ENCODE data around the gene FAM241A.

The FAM241A gene

GRCh38 chr4:112141366-112142138, 3.7 kb upstream of the FAM241A start:
- Histone ChIP-seq H3K4me3 (ENCODE audit: low read depth, low read length) (no peak overlapping the region), H3K27ac (no peak overlapping the region), H3K27me3 (replicated peaks) (no peaks in the 10 kb centered on the region), H3K36me3 (replicated peaks) (no peaks in the 10 kb centered on the region)
- in situ Hi-C loops (cut with HindIII; ENCODE audit: low pct_ligation_motif_present, low sequenced_read_pairs), result no loop called here
- TF ChIP-seq, protein P1, sequence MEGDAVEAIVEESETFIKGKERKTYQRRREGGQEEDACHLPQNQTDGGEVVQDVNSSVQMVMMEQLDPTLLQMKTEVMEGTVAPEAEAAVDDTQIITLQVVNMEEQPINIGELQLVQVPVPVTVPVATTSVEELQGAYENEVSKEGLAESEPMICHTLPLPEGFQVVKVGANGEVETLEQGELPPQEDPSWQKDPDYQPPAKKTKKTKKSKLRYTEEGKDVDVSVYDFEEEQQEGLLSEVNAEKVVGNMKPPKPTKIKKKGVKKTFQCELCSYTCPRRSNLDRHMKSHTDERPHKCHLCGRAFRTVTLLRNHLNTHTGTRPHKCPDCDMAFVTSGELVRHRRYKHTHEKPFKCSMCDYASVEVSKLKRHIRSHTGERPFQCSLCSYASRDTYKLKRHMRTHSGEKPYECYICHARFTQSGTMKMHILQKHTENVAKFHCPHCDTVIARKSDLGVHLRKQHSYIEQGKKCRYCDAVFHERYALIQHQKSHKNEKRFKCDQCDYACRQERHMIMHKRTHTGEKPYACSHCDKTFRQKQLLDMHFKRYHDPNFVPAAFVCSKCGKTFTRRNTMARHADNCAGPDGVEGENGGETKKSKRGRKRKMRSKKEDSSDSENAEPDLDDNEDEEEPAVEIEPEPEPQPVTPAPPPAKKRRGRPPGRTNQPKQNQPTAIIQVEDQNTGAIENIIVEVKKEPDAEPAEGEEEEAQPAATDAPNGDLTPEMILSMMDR (IDR thresholded peaks at IDR 0.05; ENCODE audit: low read depth, low read length, missing control alignments), result no peak
- DNase-seq, result no peak

- TF ChIP-seq, protein P1 (IDR thresholded peaks at IDR 0.05; ENCODE audit: low read depth, low read length, missing control alignments), result no peak
- Histone ChIP-seq H3K4me3 (ENCODE audit: low read depth, low read length) (no peak overlapping the region), H3K27ac (no peak overlapping the region), H3K27me3 (replicated peaks) (no peaks in the 10 kb centered on the region), H3K36me3 (replicated peaks) (no peaks in the 10 kb centered on the region)
- in situ Hi-C loops (cut with HindIII; ENCODE audit: low pct_ligation_motif_present, low sequenced_read_pairs), result no loop called here
- DNase-seq, result no peak
Measured at GRCh38 chr4:112142182-112142581, 3.1 kb upstream of the FAM241A start.

DNA sequence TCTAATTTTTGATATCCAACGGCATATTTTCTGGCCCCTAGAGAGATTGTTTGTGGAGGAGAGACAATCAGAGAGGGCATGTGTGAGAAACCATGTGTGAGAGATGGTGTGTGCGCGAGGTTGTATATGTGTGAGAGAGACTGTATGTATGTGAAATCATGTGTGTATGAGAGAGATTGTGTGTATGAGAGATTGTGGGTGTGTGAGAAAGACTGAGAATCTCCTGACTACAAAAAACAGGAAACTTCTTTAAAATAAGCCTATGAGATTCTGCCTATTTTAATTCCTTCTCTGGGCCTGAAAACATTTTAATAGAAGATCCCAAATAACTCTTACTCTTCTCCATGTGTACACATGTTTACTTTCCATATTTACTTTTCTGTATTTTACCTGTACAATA, 1.5 kb upstream of the FAM241A start:
- in situ Hi-C loops (cut with HindIII; ENCODE audit: low pct_ligation_motif_present, low sequenced_read_pairs), result no loop called here
- no peaks in the 10 kb centered on the region for H3K36me3 ChIP-seq (replicated peaks)
- no peaks in the 10 kb centered on the region for H3K27me3 ChIP-seq (replicated peaks)
- TF ChIP-seq, protein P1 (IDR thresholded peaks at IDR 0.05; ENCODE audit: low read depth, low read length, missing control alignments), result no peak
- DNase-seq, result no peak
- H3K4me3 ChIP-seq (ENCODE audit: low read depth, low read length), result no peak overlapping the region
- no peak overlapping the region for H3K27ac ChIP-seq

GRCh38 chr4:112144546-112145325, 518 bp upstream of the FAM241A start:
- DNase-seq, result no peak
- no peak overlapping the region for H3K27ac ChIP-seq
- in situ Hi-C loops (cut with HindIII; ENCODE audit: low pct_ligation_motif_present, low sequenced_read_pairs), result no loop called here
- no peaks in the 10 kb centered on the region for H3K36me3 ChIP-seq (replicated peaks)
- H3K4me3 ChIP-seq (ENCODE audit: low read depth, low read length), result peak overlapping the region; percentile 39
- no peaks in the 10 kb centered on the region for H3K27me3 ChIP-seq (replicated peaks)
- TF ChIP-seq, protein P1 (IDR thresholded peaks at IDR 0.05; ENCODE audit: low read depth, low read length, missing control alignments), result no peak

GRCh38 chr4:112145790-112146501, 692 bp downstream of the FAM241A start:
- no peaks in the 10 kb centered on the region for H3K36me3 ChIP-seq (replicated peaks)
- DNase-seq, result peak; percentile 28
- in situ Hi-C loops (cut with HindIII; ENCODE audit: low pct_ligation_motif_present, low sequenced_read_pairs), result no loop called here

More at GRCh38 chr4:112145790-112146501, 692 bp downstream of the FAM241A start:
- peak overlapping the region; percentile 78 for H3K4me3 ChIP-seq (ENCODE audit: low read depth, low read length)
- TF ChIP-seq, protein P1 (IDR thresholded peaks at IDR 0.05; ENCODE audit: low read depth, low read length, missing control alignments), result peak; percentile 42
- H3K27me3 ChIP-seq (replicated peaks), result no peaks in the 10 kb centered on the region
- peak overlapping the region; percentile 34 for H3K27ac ChIP-seq
